Thyroid gland (tissue), 4 donors: ENCODE measurements around the gene SRSF3.
"Not testable (repeated sequence)": the region's sequence is repeated elsewhere in the genome, so short reads cannot be mapped to it uniquely, and the experiment has no call there.

Source experiments
- POLR2A ChIP-seq, 2 donors: fragments of 450-650 bp; IDR thresholded peaks; one replicate each; pipeline ENCODE4 v1.6.1; 2017; ENCODE audit warnings: antibody characterized with exemption in 2 of 2, mild to moderate bottlenecking in 2 of 2, moderate library complexity in 1 of 2
- TF ChIP-seq, protein P1 (sequence below), 6 experiments: fragments of 200-600 bp in 3 of 6; fragments of 450-650 bp in 3 of 6; sonication (generic) in 3 of 6; IDR thresholded peaks; one replicate each; pipeline ENCODE4 v1.5.1; 2016 to 2019; ENCODE audit warnings: antibody characterized with exemption in 6 of 6, mild to moderate bottlenecking in 2 of 6, inconsistent platforms in 1 of 6, moderate library complexity in 1 of 6

DNA sequence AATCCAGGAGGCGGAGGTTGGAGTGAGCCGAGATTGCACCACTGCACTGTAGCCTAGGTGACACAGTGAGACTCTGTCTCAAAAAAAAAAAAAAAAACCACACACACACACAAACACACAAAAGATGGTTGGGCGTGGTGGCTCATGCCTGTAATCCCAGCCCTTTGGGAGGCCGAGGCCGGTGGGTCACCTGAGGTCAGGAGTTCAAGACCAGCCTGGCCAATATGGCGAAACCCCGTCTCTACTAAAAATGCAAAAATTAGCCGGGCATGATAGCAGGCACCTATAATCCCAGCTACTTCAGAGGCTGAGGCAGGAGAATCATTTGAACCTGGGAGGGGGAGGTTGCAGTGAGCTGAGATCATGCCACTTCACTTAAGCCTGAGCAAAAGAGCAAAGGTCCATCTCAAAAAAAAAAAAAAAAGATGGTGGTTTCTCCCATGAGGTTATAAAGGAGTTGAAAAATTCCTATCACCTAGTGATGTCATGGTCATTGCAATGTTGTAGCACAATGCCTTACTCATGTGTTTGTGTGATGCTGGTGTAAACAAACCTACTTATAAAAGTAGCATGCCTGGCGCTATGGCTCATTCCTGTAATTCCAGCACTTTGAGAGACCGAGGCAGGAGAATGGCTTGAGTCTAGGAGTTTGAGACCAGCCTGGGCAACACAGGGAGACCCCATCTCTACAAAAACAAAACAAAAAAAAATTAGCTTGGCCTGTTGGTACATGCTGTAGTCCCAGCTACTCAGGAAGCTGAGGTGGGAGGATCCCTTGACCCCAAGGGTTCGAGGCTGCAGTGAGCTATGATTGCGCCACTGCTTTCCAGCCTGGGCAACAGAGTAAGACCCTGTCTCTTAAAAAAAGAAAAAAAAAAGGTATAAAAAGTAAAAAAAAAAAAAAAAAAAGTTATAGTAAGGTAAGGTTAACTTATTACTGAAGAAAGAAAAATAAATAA, 21.5 kb upstream of the SRSF3 start:
- TF ChIP-seq, protein P1, sequence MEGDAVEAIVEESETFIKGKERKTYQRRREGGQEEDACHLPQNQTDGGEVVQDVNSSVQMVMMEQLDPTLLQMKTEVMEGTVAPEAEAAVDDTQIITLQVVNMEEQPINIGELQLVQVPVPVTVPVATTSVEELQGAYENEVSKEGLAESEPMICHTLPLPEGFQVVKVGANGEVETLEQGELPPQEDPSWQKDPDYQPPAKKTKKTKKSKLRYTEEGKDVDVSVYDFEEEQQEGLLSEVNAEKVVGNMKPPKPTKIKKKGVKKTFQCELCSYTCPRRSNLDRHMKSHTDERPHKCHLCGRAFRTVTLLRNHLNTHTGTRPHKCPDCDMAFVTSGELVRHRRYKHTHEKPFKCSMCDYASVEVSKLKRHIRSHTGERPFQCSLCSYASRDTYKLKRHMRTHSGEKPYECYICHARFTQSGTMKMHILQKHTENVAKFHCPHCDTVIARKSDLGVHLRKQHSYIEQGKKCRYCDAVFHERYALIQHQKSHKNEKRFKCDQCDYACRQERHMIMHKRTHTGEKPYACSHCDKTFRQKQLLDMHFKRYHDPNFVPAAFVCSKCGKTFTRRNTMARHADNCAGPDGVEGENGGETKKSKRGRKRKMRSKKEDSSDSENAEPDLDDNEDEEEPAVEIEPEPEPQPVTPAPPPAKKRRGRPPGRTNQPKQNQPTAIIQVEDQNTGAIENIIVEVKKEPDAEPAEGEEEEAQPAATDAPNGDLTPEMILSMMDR (IDR thresholded peaks at IDR 0.05), result not testable (repeated sequence)
- not testable (repeated sequence) for TF ChIP-seq POLR2A (IDR thresholded peaks at IDR 0.05)
